ENCODE data around the gene NAT9.

Gene NAT9

DNA sequence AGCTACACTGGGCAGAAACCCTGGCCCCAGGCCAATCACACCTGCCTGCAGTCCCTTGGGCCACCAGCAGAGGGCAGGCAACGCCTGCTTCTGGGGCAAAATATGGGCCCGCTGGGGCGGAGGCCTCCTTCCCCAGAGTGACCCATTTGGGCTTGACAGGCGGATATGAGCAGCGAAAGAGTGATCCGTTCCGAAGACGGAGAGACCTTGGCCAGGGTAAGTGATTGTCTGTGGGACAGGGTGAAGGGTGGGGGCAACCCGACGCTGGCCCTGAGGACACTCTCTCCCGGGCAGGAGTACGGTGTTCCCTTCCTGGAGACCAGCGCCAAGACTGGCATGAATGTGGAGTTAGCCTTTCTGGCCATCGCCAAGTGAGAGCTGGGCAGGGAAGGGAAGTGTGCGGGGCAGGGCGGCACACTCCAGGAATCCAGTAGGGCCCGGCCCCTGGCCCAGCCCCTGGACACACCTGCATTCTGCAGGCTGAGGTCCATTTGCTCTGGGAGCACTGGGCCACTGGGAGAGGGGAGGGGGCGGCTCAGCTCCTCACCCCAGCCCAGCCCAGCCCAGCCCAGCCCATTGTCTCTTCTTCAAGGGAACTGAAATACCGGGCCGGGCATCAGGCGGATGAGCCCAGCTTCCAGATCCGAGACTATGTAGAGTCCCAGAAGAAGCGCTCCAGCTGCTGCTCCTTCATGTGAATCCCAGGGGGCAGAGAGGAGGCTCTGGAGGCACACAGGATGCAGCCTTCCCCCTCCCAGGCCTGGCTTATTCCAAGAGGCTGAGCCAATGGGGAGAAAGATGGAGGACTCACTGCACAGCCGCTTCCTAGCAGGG is 31.2 kb downstream of the NAT9 start:
- DNase-seq (ENCODE audit: extremely low read depth, low read depth) = peak; percentile 16
- TF ChIP-seq, protein P1, sequence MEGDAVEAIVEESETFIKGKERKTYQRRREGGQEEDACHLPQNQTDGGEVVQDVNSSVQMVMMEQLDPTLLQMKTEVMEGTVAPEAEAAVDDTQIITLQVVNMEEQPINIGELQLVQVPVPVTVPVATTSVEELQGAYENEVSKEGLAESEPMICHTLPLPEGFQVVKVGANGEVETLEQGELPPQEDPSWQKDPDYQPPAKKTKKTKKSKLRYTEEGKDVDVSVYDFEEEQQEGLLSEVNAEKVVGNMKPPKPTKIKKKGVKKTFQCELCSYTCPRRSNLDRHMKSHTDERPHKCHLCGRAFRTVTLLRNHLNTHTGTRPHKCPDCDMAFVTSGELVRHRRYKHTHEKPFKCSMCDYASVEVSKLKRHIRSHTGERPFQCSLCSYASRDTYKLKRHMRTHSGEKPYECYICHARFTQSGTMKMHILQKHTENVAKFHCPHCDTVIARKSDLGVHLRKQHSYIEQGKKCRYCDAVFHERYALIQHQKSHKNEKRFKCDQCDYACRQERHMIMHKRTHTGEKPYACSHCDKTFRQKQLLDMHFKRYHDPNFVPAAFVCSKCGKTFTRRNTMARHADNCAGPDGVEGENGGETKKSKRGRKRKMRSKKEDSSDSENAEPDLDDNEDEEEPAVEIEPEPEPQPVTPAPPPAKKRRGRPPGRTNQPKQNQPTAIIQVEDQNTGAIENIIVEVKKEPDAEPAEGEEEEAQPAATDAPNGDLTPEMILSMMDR (IDR thresholded peaks at IDR 0.05; ENCODE audit: low read depth, low read length) = peak; percentile 100

DNA sequence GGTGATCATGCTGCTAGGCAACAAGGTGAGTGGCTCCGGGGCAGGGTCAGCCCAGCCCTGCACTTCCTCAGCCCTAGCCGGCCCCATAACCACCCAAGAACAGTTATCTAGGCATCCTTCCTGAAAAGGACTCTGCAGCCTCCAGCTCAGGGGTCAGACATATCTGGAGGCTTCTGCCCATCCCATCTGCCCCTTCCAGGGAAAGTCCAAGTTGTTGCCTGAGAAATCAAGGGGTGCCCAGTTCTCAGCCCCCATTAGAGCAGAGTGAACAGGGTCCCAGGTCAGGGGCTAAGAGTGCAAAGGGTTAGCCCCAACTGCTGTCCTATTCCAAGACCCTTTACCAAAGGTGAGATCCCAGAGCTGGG is 31.8 kb downstream of the NAT9 start:
- no peak for DNase-seq (ENCODE audit: extremely low read depth, low read depth)
- TF ChIP-seq, protein P1 (IDR thresholded peaks at IDR 0.05; ENCODE audit: low read depth, low read length) = no peak

GRCh38 chr17:74743755-74744154 is 32.4 kb downstream of the NAT9 start:
- TF ChIP-seq, protein P1 (IDR thresholded peaks at IDR 0.05; ENCODE audit: low read depth, low read length) = no peak
- DNase-seq (ENCODE audit: extremely low read depth, low read depth) = no peak

DNA sequence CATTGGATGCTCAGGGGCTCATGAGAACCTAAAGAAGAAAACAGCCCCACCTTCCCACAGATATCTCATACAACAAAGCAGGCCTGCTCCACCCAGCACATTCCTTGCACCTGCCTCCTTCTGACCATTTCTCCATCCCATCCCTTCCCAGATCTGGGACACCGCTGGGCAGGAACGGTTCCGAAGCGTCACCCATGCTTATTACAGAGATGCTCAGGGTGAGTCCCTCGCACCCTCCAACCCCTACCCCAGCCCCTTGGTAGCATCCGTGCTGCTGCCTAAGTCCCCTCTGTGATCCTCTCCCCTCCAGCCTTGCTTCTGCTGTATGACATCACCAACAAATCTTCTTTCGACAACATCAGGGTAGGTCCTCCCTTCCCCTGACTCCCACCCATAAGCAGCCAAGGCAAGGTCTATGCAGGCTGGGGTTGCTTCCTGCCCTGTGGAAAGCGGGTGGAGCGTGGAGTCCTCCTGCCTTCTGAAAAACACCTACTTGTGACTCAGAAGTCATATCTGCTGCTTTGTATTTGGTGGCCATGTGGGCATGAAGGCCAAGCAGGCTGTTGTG is 33.1 kb downstream of the NAT9 start:
- TF ChIP-seq, protein P1 (IDR thresholded peaks at IDR 0.05; ENCODE audit: low read depth, low read length) = no peak
- DNase-seq (ENCODE audit: extremely low read depth, low read depth) = no peak

DNA sequence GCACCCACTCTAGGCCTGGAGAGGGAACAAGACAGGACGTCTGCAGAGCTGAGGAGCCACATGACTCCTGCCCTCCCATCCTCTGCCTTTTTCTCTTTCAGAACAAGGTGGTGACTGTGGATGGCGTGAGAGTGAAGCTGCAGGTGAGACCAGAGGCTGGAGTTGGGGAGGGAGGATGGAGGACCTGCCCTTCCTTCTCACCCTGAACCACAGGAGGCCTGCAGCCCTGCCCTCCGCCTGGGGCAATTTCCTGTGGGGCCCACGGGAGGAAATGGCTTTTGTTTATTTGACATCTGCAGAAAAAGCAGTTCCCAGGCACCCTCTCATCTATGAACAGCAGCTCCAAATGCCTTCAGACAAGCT is 34.0 kb downstream of the NAT9 start:
- DNase-seq (ENCODE audit: extremely low read depth, low read depth) = no peak
- TF ChIP-seq, protein P1 (IDR thresholded peaks at IDR 0.05; ENCODE audit: low read depth, low read length) = no peak

GRCh38 chr17:74740641-74741387 is 35.3 kb downstream of the NAT9 start:
- DNase-seq (ENCODE audit: extremely low read depth, low read depth) = no peak
- TF ChIP-seq, protein P1 (IDR thresholded peaks at IDR 0.05; ENCODE audit: low read depth, low read length) = no peak

DNA sequence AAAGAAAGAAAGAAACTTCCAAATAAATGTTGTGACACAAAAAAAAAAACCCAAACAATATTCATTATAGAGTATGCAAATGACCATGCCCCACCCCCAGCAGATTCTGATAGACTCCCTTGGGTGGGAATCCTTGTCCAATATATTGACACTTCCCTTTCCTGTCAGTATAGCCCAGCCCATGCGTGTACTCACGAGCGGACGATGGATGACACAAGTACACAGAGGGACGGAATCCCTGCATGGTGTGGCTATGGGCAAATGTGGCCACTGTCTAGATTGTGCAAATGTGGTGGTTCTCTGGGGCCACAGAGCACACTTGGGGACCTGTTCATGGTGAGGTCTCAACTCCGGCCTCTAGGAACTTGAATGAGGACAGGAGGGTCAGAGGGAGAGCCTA is 36.0 kb downstream of the NAT9 start:
- no peak for DNase-seq (ENCODE audit: extremely low read depth, low read depth)
- TF ChIP-seq, protein P1 (IDR thresholded peaks at IDR 0.05; ENCODE audit: low read depth, low read length) = no peak
